PC-9 (cell line): ENCODE data around the gene ARHGAP10. TPM values are rescaled to one million over a fixed set of nuclear protein-coding genes. Genes with fewer than 3 reads are reported as not detected.

Experiments
- BruUV-seq: library from RNA; stranded (reverse); fragments of 400-500 nt; replicated peaks from 2 replicates; lab custom pipeline; 2021; lab: Mats Ljungman, UMichigan
- CTCF ChIA-PET: fragments of 300-600 bp; sonication (Branson Sonifier 250); formaldehyde crosslinking; loops from one replicate; lab custom pipeline; 2022; ENCODE audit warnings: antibody characterized with exemption; lab: Charles Lee
- POLR2A ChIA-PET: fragments of 300-600 bp; sonication (Branson Sonifier 250); formaldehyde crosslinking; loops from one replicate; lab custom pipeline; 2022; ENCODE audit warnings: antibody characterized with exemption; ENCODE audit not compliant: unreplicated experiment; lab: Charles Lee
- DNase-seq, 2 experiments: peaks; one replicate each; pipeline versions ENCODE4 v3.0.0 to v3.0.0-alpha.2; 2015 to 2022; ENCODE audit warnings: mixed read lengths in 1 of 2
- H2AFZ ChIP-seq: fragments of 200-600 bp; sonication (generic); 2 replicates; pipeline ENCODE4 v1.8.1; 2017; ENCODE audit warnings: antibody characterized with exemption
- H3F3A ChIP-seq: fragments of 200-600 bp; sonication (generic); 2 replicates; pipeline ENCODE4 v1.8.1; 2017; ENCODE audit warnings: antibody characterized with exemption, mild to moderate bottlenecking, low read depth; ENCODE audit not compliant: insufficient read depth
- H3K27ac ChIP-seq: fragments of 200-600 bp; sonication (generic); 2 replicates; pipeline ENCODE4 v1.6.1; 2016; ENCODE audit warnings: mixed run types
- H3K27me3 ChIP-seq: fragments of 200-600 bp; sonication (generic); 2 replicates; pipeline ENCODE4 v1.6.1; 2016; ENCODE audit warnings: low read depth, mixed run types; ENCODE audit not compliant: insufficient read depth
- H3K36me3 ChIP-seq: fragments of 200-600 bp; sonication (generic); 2 replicates; pipeline ENCODE4 v1.6.1; 2016; ENCODE audit warnings: low read depth, mixed run types
- H3K4me1 ChIP-seq: fragments of 200-600 bp; sonication (generic); replicated peaks from 2 replicates; pipeline ENCODE4 v1.6.1; 2016; ENCODE audit warnings: mixed run types; ENCODE audit not compliant: insufficient read depth
- H3K4me2 ChIP-seq: fragments of 200-600 bp; sonication (generic); 2 replicates; pipeline ENCODE4 v1.6.1; 2017; ENCODE audit warnings: mixed run types
- H3K4me3 ChIP-seq: fragments of 200-600 bp; sonication (generic); 2 replicates; pipeline ENCODE4 v1.6.1; 2016; ENCODE audit warnings: mixed run types
- H3K79me2 ChIP-seq: fragments of 200-600 bp; sonication (generic); 2 replicates; pipeline ENCODE4 v1.6.1; 2017; ENCODE audit warnings: low read depth, mixed run types
- H3K9me2 ChIP-seq: fragments of 200-600 bp; sonication (generic); 2 replicates; pipeline ENCODE4 v1.8.1; 2017; ENCODE audit warnings: mild to moderate bottlenecking; ENCODE audit not compliant: insufficient read depth
- H3K9me3 ChIP-seq: fragments of 200-600 bp; sonication (generic); 2 replicates; pipeline ENCODE4 v1.8.1; 2016; ENCODE audit warnings: low read depth; ENCODE audit not compliant: insufficient read depth
- H4K20me1 ChIP-seq: fragments of 200-600 bp; sonication (generic); 2 replicates; pipeline ENCODE4 v1.8.1; 2017; ENCODE audit not compliant: insufficient read depth
- CTCF ChIP-seq: fragments of 200-600 bp; sonication (generic); conservative IDR thresholded peaks from 2 replicates; pipeline ENCODE4 v1.6.1; 2017; ENCODE audit warnings: mixed run types, antibody characterized with exemption, mild to moderate bottlenecking, moderate library complexity
- EZH2 ChIP-seq: fragments of 200-600 bp; sonication (generic); IDR thresholded peaks from 2 replicates; pipeline ENCODE4 v1.8.0; 2017; ENCODE audit warnings: antibody characterized with exemption, low read depth
- intact Hi-C: fragments of 100-400 bp; cut with micrococcal nuclease; formaldehyde crosslinking; loops from one replicate; pipeline ENCODE4 v1.10.0; 2022; ENCODE audit not compliant: unreplicated experiment
- total RNA-seq: library from RNA; stranded (reverse); gene quantifications from 2 replicates; pipeline ENCODE4 v1.2.3, GENCODE V29; 2021

The ARHGAP10 gene
- total RNA-seq, 1 experiment from 2014 or later: 27.5 TPM

- Histone ChIP-seq H3K27me3 (no peaks in the 10 kb centered on the region), H3K27ac (no peak overlapping the region), H3K36me3 (no peaks in the 10 kb centered on the region), H3K4me1 (no peaks in the 10 kb centered on the region), H3K9me3 (no peaks in the 10 kb centered on the region), H3K79me2 (no peaks in the 10 kb centered on the region), H3K9me2 (no peaks in the 10 kb centered on the region), H3K4me3 (no peak overlapping the region), H3F3A (no peaks in the 10 kb centered on the region), H3K4me2 (no peak overlapping the region), H4K20me1 (no peaks in the 10 kb centered on the region), H2AFZ (no peak overlapping the region)
- ChIA-PET POLR2A (no interaction called here), CTCF (no interaction called here)
- BruUV-seq: no TSS peak
- intact Hi-C loops: no loop called here
- no peak for TF ChIP-seq EZH2
- TF ChIP-seq CTCF: no peak
- no peak for DNase-seq
Measured at GRCh38 chr4:148065075-148065474, 333.2 kb downstream of the ARHGAP10 start.

GRCh38 chr4:148067301-148067916 lies 335.5 kb downstream of the ARHGAP10 start:
- H4K20me1 ChIP-seq: no peaks in the 10 kb centered on the region
- H3K27ac ChIP-seq: no peak overlapping the region
- no peaks in the 10 kb centered on the region for H3K4me1 ChIP-seq
- no peaks in the 10 kb centered on the region for H3K79me2 ChIP-seq
- no peak overlapping the region for H2AFZ ChIP-seq
- TF ChIP-seq EZH2 (no peak), CTCF (no peak)
- no peak overlapping the region for H3K4me2 ChIP-seq
- no peaks in the 10 kb centered on the region for H3K9me2 ChIP-seq
- ChIA-PET POLR2A (no interaction called here), CTCF (no interaction called here)
- BruUV-seq: no TSS peak
- H3K4me3 ChIP-seq: no peak overlapping the region
- no peaks in the 10 kb centered on the region for H3F3A ChIP-seq
- DNase-seq: no peak
- no peaks in the 10 kb centered on the region for H3K36me3 ChIP-seq
- intact Hi-C loops: no loop called here
- no peaks in the 10 kb centered on the region for H3K9me3 ChIP-seq
- no peaks in the 10 kb centered on the region for H3K27me3 ChIP-seq

- ChIA-PET POLR2A (interaction anchor here (0.6 kb wide), 1 partner anchor 24 kb away, joined by 5 read pairs; no protein-coding TSS in a partner anchor), CTCF (no interaction called here)
- H3K27me3 ChIP-seq: no peaks in the 10 kb centered on the region
- no peak overlapping the region for H3K4me2 ChIP-seq
- H3F3A ChIP-seq: no peaks in the 10 kb centered on the region
- H3K4me3 ChIP-seq: no peak overlapping the region
- no TSS peak for BruUV-seq
- no peaks in the 10 kb centered on the region for H3K4me1 ChIP-seq
- no peaks in the 10 kb centered on the region for H3K36me3 ChIP-seq
- H4K20me1 ChIP-seq: no peaks in the 10 kb centered on the region
- H2AFZ ChIP-seq: no peak overlapping the region
- intact Hi-C loops: no loop called here
- H3K9me3 ChIP-seq: no peaks in the 10 kb centered on the region
- no peak overlapping the region for H3K27ac ChIP-seq
- H3K9me2 ChIP-seq: no peaks in the 10 kb centered on the region
- TF ChIP-seq CTCF (no peak), EZH2 (no peak)
- H3K79me2 ChIP-seq: no peaks in the 10 kb centered on the region
- DNase-seq: no peak
Measured at GRCh38 chr4:148068065-148068911, 336.4 kb downstream of the ARHGAP10 start.
